Lower lobe of right lung (tissue), 2 donors: Measurements from ENCODE around the gene BTRC. TPM values are rescaled to one million over a fixed set of nuclear protein-coding genes. Genes with fewer than 3 reads are reported as not detected.
A peak's percentile ranks its signal among the peaks of the same experiment; 100 is the strongest.
"Not testable (repeated sequence)": the region's sequence is repeated elsewhere in the genome, so short reads cannot be mapped to it uniquely, and the experiment has no call there.

Experiments used
- ATAC-seq, 2 donors: fragments of 200-7000 bp; cut with Tn5 transposase; one replicate each; pipeline ENCODE4 v1.9.1; 2020 to 2022; ENCODE audit warnings: mild to moderate bottlenecking in 2 of 2, moderate library complexity in 2 of 2
- DNase-seq: peaks from one replicate; pipeline ENCODE4 v3.0.0-alpha.2; 2020
- H3K27ac ChIP-seq: fragments of 200-600 bp; one replicate; pipeline ENCODE4 v1.8.0; 2022
- H3K27me3 ChIP-seq: fragments of 200-600 bp; one replicate; pipeline ENCODE4 v1.8.0; 2022; ENCODE audit warnings: low read depth
- H3K36me3 ChIP-seq: fragments of 200-600 bp; one replicate; pipeline ENCODE4 v1.8.0; 2022; ENCODE audit warnings: mild to moderate bottlenecking
- H3K4me1 ChIP-seq: fragments of 200-600 bp; one replicate; pipeline ENCODE4 v1.8.0; 2022
- H3K4me3 ChIP-seq: fragments of 200-600 bp; one replicate; pipeline ENCODE4 v1.8.0; 2022; ENCODE audit warnings: mild to moderate bottlenecking
- H3K9me3 ChIP-seq: fragments of 200-600 bp; one replicate; pipeline ENCODE4 v1.8.0; 2022
- intact Hi-C: fragments of 100-400 bp; cut with DNase I; formaldehyde crosslinking; loops from one replicate; pipeline ENCODE4 v1.11.0; 2022
- total RNA-seq: library from RNA; stranded (reverse); fragmentation: NEBNext Ultra II Directional; extraction: Animal tissue kit (Norgen Biotek cat#: 25700); gene quantifications from one replicate; pipeline ENCODE4 v1.2.1, GENCODE V29; 2021
- TF ChIP-seq, protein P1 (sequence below): fragments of 200-600 bp; IDR thresholded peaks from one replicate; pipeline ENCODE4 v1.8.0; 2022; ENCODE audit warnings: antibody characterized with exemption, mild to moderate bottlenecking
- donor health status: DM: no; HTN: yes; CAD: no; lungs with severe emphysema.

BTRC gene
- total RNA-seq, 1 donor from 2014 or later, result 17.3 TPM

- peak overlapping the region; percentile 97 for H3K4me3 ChIP-seq
- H3K36me3 ChIP-seq, result no peaks in the 10 kb centered on the region
- intact Hi-C loops, result no loop called here
- ATAC-seq (peak; percentile 52 to 64), DNase-seq (peak; percentile 74)
- H3K27me3 ChIP-seq, result no peaks in the 10 kb centered on the region
- TF ChIP-seq, protein P1, sequence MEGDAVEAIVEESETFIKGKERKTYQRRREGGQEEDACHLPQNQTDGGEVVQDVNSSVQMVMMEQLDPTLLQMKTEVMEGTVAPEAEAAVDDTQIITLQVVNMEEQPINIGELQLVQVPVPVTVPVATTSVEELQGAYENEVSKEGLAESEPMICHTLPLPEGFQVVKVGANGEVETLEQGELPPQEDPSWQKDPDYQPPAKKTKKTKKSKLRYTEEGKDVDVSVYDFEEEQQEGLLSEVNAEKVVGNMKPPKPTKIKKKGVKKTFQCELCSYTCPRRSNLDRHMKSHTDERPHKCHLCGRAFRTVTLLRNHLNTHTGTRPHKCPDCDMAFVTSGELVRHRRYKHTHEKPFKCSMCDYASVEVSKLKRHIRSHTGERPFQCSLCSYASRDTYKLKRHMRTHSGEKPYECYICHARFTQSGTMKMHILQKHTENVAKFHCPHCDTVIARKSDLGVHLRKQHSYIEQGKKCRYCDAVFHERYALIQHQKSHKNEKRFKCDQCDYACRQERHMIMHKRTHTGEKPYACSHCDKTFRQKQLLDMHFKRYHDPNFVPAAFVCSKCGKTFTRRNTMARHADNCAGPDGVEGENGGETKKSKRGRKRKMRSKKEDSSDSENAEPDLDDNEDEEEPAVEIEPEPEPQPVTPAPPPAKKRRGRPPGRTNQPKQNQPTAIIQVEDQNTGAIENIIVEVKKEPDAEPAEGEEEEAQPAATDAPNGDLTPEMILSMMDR, result no peak
- H3K4me1 ChIP-seq, result peaks cover 9% of the 10 kb centered on the region
- no peaks in the 10 kb centered on the region for H3K9me3 ChIP-seq
- H3K27ac ChIP-seq, result peak overlapping the region; percentile 86
These were observed 535 bp downstream of the BTRC start for GRCh38 chr10:101354328-101355071.

DNA sequence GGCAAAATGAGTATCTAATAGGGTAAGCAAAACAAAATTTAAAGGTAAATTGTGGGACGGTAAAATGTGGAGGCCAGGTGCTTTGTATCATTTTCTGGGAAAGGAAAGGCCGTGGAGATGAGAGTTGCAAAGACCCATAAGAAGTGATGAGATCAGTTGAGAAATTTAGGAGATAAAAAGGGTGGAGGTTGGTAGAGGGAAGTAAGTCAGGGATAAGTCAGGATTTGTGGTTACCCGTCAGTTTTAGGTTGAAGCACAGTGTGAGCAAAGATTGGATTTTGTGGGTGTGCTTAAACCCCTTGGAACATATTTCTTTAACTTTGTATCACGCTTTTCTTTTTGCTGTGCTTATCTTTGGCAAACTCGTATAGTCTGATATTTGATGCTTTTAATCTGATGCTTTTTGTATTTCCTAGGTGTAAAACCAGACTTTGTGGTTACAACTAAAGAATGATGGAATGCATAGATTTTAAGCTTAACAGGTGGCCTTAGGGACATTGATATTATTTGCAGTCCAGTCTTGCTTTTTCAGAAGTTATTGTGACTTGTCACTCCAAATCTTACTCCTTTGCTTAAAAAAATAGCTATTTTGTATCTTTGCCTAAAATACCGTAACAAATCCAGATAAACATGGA is 1.2 kb downstream of the BTRC start:
- TF ChIP-seq, protein P1, result no peak

DNA sequence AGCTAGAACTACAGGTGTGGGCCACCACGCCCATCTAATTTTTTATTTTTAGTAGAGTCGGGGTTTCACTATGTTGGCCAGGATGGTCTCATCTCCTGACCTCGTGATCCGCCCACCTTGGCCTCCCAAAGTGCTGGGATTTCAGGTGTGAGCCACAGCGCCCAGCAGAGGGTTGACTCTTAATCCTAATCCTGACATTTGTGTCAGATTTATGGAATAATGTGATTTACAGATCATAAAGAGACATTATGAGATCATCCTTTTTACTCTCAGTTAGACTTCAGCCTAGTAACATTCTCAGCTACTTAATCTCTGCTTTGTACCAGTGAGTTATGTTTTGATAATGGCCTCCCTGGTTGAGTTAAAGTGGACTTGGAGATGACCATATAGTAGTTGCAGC is 2.2 kb downstream of the BTRC start:
- DNase-seq, result no peak
- no peaks in the 10 kb centered on the region for H3K27me3 ChIP-seq
- TF ChIP-seq, protein P1, result no peak
- peaks cover 9% of the 10 kb centered on the region for H3K4me1 ChIP-seq
- intact Hi-C loops, result no loop called here
- H3K9me3 ChIP-seq, result no peaks in the 10 kb centered on the region
- H3K4me3 ChIP-seq, result no peak overlapping the region
- ATAC-seq, result no peak
- no peaks in the 10 kb centered on the region for H3K36me3 ChIP-seq
- no peak overlapping the region for H3K27ac ChIP-seq

More for the DNA sequence above, 1.2 kb downstream of the BTRC start:
- no peaks in the 10 kb centered on the region for H3K27me3 ChIP-seq
- no peak for DNase-seq
- H3K9me3 ChIP-seq, result no peaks in the 10 kb centered on the region
- peak overlapping the region; percentile 86 for H3K27ac ChIP-seq
- H3K36me3 ChIP-seq, result no peaks in the 10 kb centered on the region
- H3K4me1 ChIP-seq, result peaks cover 9% of the 10 kb centered on the region
- H3K4me3 ChIP-seq, result peak overlapping the region; percentile 97
- ATAC-seq, result no peak
- intact Hi-C loops, result no loop called here

DNA sequence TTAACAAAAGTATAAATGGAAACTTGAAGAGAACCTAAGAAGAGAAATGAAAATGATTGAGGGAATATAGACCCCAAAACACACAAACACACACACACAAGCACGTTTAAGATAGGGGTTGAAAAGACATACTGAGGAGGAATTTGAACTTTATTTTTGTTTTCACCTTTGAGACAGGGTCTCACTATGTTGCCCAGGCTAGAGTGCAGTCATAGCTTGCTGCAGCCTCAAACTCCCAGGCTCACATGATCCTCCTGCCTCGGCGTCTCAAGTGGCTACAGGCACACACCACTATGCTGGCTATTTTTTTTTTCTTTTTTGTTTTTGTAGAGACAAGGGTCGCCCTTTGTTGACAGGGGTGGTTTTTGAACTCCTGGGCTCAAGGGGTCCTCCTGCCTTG is 4.0 kb downstream of the BTRC start:
- H3K27ac ChIP-seq, result no peak overlapping the region
- H3K36me3 ChIP-seq, result no peaks in the 10 kb centered on the region
- intact Hi-C loops, result no loop called here
- H3K9me3 ChIP-seq, result no peaks in the 10 kb centered on the region
- no peaks in the 10 kb centered on the region for H3K27me3 ChIP-seq
- DNase-seq (no peak), ATAC-seq (no peak)
- peaks cover 9% of the 10 kb centered on the region for H3K4me1 ChIP-seq
- TF ChIP-seq, protein P1, result no peak
- no peak overlapping the region for H3K4me3 ChIP-seq

- no peak for DNase-seq
- Histone ChIP-seq H3K36me3 (no peaks in the 10 kb centered on the region), H3K9me3 (no peaks in the 10 kb centered on the region), H3K4me1 (peaks cover 9% of the 10 kb centered on the region), H3K4me3 (no peak overlapping the region), H3K27ac (no peak overlapping the region), H3K27me3 (no peaks in the 10 kb centered on the region)
- no peak for ATAC-seq
- TF ChIP-seq, protein P1, result no peak
- intact Hi-C loops, result no loop called here
These were observed 4.8 kb downstream of the BTRC start for GRCh38 chr10:101358706-101359300.

DNA sequence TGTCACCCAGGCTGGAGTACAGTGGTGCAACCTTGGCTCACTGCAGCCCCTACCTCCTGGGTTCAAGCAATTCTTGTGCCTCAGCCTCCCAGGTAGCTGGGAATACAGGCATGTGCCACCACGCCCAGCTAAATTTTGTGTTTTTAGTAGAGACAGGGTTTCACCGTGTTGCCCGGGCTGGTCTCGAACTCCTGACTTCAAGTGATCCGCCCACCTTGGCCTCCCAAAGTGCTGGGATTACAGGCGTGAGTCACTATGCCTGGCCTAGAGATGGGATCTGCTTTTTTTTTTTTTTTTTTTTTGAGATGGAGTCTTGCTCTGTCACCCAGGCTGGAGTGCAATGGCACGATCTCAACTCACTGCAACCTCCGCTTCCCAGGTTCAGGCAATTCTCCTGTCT is 6.1 kb downstream of the BTRC start:
- H3K4me1 ChIP-seq, H3K4me3 ChIP-seq, DNase-seq, H3K9me3 ChIP-seq, intact Hi-C loops, ATAC-seq, H3K27ac ChIP-seq, H3K27me3 ChIP-seq, H3K36me3 ChIP-seq: not testable (repeated sequence)

DNA sequence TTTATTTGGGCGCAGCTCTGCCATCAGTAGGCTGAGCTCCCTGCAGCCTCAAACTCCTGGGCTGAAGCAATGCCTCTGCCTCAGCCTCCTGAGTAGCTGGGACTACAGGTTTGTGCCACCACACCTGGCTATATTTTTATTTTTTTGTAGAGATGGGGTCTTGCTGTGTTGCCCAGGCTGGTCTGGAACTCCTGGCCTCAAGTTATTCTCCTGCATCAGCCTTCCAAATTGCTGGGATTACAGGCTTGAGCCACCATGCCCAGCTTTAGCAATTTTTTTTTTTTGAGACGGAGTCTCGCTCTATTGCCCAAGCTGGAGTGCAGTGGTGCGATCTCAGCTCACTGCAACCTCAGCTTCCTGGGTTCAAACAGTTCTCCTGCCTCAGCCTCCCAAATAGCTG is 6.9 kb downstream of the BTRC start:
- H3K9me3 ChIP-seq, H3K27ac ChIP-seq, H3K36me3 ChIP-seq, DNase-seq, ATAC-seq, intact Hi-C loops, H3K4me1 ChIP-seq, H3K4me3 ChIP-seq, H3K27me3 ChIP-seq: not testable (repeated sequence)
